GM19099 (cell line): Measurements from ENCODE around the gene CHRM2.

Experiments used
- POLR2A ChIP-seq: IDR thresholded peaks from 3 replicates; pipeline ENCODE4 v1.6.1; 2011; ENCODE audit warnings: low read depth; ENCODE audit not compliant: insufficient read length; ENCODE audit errors: extremely low read depth

The CHRM2 gene

DNA sequence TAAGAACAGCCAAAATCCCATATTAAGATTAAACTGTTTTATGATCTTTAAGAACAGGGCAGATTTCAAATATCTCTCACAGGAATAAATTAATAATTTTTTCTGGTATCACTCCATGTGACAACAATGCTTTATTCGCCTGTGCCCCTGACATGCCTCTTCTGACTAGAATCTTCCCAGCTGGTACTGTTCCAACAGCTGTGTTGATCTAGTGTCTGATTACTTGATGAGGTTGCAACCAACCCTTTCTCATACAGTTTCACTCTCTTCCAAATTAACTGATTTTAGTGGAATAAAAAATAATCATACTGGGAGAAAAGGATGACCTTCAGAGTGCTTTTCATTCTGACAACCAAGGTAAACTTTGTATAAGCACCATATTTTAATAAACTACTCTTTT is 151.9 kb downstream of the CHRM2 start:
- no peak for TF ChIP-seq POLR2A

DNA sequence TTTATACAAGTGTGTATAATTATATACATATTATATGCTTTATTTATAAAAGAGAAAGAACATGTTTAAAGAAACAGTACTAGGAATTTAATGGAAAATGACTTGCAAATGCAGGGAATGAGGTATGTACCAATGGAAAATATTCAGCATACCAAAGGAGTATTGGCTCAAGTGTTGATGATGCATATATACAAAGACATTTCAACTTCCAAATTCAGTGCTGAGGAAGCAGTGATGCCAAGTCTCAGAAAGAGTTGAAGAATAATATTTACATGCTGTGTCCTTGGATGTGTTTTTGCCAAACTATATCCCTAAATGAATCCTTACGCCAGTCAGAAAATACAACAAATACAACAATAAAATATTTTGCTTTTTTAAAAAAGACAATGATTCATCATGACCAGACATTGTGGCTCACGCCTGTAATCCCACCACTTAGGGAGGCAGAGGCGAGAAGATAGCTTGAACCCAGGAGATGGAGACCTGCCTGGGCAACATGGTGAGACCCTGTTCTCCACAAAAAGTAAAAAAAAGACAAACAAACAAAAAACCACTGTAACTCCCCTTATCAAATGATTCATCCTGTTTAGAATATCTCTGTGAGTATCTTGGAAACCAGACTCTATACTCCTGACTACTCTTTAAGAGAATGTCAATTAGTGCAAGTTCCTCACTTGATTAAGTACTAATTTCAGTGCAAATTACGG is 157.2 kb downstream of the CHRM2 start:
- no peak for TF ChIP-seq POLR2A

- TF ChIP-seq POLR2A, result no peak
Observed at GRCh38 chr7:137026176-137026500, 157.7 kb downstream of the CHRM2 start.

DNA sequence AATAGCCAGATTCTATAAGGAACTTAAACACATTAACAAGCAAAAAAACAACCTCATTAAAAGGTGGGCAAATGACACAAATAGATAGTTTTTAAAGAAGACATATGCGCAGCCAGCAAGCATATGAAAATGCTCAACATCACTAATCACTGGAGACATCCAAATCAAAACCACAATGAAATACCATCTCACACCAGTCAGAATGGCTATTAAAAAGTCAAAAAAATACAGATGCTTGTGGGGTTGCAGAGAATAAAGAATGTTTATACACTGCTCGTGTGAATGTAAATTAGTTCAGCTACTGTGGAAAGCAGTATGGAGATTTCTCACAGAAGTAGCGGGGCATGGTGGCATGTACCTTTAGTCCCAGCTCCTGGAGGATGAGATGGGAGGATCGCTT is 164.0 kb downstream of the CHRM2 start:
- TF ChIP-seq POLR2A, result no peak

DNA sequence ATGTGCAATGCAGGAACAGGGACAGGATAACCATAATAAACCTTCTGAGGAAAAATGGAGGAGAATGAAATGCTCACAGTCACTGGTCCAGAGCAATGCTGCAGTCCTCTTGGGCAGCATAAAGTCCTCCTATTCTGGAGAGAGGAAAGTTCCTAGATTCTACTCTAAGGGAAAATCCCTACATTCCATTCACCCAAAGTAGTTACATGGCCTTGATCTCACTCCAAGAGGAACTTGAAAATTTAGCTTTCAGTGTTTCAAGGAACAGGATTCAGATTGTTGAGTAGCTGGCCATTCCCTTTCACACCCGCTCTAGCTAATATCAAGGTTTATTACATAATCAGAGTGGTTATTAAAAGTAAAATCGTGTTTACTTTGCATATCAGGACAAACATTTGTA is 168.3 kb downstream of the CHRM2 start:
- no peak for TF ChIP-seq POLR2A

DNA sequence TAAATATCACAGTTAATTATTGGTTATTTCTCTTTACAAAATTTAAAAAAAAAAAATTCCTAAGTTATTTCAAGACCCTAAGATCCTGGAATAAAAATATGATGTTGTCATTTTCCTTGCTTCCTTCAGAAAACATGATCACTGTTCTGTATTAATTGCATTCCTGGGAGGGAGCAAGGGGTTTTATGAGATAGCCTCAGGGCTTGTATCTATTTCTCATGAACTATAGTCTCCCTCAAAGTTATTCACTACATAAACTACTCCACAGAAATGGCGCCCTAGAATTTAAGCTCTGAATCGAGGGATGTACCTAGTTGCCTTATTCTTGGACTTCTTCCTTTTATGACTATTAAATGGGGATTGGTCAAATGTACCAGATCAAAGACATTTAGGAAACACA is 170.3 kb downstream of the CHRM2 start:
- no peak for TF ChIP-seq POLR2A

GRCh38 chr7:137040745-137041144 is 172.3 kb downstream of the CHRM2 start:
- TF ChIP-seq POLR2A, result no peak

GRCh38 chr7:137045573-137045972 is 177.1 kb downstream of the CHRM2 start:
- TF ChIP-seq POLR2A, result no peak

DNA sequence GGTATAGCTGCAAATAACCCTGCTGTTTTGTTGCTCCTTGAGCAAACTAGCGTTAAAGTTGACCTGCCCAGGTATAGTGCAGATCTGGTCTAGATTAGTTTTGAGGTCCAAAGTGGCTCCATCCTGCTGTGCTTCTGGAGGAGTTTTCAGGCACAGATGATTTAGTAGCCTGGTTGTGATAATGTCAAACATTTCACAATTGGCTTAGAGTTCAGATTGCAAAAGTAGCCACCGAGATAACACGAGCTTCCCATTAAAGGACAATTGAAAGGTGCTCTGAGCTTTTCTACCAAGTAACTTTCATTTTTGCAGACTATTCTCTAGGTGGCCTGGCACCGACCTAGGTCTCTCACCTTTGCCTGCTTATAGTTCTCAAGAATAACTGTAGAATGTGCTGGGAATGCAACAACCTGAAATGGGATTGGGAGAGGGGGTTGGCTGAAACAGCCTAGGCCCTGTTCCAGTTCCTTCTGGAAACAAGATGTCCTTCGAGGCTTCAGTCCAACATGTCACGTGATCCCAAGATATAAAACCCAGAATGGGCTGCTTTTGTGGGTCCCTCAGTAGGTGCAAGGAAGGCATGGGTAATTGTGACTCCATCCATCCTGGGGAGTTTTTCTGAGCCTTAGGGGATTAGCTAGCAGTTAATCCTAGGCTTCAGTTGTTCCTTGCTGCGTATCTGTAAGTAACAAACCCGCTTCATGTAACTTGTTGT is 201.0 kb downstream of the CHRM2 start:
- no peak for TF ChIP-seq POLR2A
